HK-2 (cell line): ENCODE measurements around the gene DOK4.

ENCODE experiments used
- DNase-seq: peaks from one replicate; pipeline ENCODE4 v3.0.0-alpha.2; 2018; ENCODE audit not compliant: unreplicated experiment

Gene DOK4

DNA sequence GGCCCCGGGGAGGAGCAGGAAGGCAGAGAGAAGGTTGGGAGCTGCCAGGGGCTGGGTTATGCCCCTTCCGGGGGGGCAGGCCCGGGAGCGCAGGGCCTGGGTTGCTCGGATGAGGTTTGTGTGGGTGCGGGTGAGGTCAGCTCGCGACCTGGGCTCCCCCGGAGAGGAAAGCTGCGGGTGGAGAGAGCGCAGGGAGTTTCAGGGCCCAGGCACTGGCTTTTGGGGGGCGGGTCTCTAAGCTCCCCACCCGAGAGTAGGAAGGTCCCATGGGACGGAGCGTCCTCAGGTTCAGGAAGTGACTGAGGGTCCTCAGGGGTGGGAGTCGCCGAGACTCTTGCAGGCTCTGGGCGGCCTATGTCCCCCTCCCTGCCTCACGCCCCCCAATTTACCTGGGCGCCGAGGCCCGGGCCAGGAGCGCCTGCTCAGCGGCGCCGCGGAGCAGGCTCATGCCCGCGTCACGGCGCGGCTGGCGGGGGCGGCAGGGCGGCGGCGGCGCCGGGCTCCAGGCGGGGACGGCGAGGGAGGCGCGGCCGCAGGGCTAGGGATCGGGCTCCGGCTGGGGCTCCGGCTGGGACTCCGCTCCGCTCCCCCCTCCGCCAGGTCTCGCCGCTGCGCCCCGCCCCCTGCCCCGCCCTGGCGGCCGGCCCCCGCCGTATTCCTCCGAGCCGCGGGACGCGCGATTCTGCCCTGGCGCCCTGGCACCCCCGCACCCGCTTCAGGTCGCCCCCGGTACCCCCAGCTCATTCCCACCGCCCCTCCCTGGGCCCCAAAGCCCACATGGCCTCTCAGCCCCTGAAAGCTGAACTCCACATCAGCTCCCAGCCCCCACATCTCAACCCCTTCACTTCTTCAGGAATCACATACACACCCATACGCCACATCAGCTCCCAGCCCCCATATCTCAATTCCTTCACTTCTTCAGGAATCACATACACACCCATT, at the start of gene DOK4:
Gene DOK4 (minus strand): TSS at position 578 of the 942 bp plus-strand sequence. CDS start 6,986 bp downstream, outside the sequence.
- DNase-seq: peak; percentile 85

DNA sequence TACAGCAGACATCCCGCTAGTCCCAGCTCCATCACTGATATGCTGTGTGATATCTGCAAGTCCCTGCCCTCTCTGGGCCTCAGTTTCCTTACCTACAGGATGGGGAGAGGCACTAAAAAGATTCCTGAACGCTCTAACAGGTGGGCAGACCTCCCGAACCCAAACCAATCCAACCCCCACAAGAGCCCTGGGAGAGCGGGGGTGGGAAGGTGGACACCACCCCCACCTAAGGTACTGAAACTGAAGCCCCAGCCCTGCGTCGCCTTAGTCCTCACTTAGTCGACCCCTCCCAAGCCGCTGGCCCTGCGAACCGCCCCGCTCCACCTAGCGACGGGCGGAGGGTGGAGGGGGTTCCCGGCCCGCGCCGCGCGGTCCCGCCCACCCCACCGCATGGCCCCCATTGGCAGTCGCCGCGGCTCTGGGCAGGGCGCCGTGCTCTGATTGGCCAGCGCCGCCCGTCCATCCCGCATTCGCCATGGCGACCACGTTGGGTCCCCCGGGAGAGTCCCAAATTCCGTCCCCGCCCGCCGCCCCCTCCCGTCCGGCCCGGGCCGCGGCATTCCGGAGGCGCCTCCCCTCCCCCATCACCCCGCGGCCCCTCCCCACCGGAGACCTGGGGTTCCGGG, 49.5 kb upstream of the DOK4 start:
- peak; percentile 95 for DNase-seq

DNA sequence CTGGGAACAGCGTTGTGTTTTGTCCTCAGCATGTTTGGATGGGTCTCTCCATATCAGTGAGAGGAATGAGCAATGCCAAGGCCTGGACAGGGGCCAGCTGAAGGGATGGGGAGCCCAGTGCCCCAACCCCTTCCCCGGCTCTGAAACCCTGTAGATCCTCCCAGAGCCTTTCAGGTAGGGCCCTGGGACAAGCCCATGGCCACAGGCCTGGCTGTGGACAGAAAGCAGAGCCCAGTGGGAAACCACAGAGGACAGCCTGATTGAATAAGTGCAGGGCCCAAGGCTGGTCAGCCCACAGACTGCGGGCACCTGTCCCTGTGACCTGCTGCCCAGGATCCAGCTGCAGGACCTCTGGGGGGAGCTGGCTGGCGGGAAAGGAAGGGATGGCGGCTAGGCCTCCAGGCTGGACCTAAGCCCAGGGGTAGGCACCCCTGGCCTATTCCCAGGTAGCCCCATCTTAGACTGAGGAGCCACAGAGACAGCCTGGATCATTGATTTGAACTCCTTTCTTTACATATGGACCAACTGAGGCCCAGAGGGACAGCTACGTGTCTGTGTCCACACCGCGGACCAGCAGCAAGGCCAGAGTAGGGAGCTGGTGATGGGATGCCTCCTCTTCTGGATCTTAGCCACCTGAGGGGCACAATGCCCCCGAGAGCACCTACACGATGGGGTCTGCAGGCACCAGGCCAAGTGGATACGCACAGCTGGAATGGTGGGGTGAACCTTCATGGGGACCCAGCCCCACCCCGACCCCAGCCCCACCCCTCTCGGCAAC, 48.8 kb upstream of the DOK4 start:
- no peak for DNase-seq

DNA sequence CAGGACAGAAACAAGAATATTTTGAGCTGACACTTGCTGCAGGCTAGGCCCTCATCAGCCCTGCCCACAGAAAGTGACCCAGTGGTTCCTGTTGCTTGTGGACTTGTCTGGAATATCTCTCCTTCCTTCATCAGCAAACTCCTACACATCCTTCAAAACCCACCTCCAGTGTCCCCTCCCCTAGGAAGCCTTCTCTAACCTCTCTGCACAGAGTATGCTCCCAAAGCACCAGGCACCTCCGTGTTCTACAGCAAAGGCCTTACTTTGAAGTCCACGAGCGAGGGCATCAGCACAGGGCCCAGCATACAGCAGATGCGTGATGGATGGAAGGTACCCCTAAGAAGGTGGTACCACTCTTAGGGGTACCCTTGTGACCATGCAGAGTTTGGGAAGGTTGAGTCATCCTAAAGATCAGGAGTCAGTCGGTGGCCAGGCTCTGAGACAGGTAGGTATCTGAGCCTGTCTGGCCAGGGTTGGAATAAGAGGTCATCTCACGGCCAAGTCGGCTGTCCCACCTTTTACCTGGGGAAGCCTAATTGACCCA, 48.1 kb upstream of the DOK4 start:
- DNase-seq: no peak

DNA sequence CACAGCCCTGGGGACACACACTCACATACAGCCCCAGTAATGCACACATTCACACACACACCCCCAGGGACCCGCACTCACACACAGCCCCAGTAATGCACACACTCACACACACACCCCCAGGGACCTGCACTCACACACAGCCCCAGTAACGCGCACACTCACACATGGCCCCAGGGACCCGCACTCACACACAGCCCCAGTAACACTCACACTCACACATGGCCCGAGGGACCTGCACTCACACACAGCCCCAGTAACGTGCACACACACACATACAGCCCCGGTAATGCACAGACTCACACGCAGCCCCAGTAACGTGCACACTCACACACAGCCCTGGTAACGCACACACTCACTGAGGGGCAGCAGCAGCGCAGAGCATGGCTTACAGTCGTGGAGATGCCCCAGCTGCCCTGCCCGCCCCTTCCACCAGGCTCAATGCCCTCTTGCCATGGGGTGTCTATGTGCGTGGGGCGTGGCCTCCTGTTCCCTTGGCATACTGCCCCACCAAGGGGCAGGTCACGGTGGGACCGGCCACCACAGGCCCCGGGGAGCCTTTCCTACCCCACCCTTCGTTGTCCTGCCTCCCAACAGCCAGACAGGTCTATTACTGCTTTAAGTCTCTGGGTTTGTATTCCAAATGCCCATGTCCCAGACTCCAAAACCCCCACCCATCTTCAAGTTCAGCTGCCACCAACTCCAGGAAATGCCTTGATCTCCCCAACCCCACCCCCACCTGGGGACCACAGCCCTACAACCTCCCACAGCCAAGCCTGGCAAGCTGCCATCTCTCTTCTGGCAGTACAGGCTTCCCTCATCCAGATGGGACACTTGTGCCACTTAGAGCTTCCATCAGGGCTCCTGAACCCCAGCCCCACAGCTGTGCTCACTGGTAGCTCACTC, 47.4 kb upstream of the DOK4 start:
- DNase-seq: no peak

DNA sequence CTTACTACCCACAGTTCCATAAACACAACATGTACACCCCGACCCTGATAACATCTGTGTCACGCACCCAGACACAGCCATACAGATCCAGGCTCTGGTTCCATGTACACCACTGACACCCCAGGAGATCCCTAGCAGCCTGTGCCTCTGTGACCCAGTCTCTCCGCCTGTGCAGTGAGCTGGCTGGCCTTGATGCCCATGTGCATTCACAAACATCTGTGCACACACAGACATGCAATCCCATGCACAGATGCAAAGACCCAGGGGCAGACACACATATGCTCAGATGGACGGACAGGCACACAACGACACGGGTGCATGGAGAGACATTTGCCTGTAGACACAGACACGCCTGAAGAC, 46.0 kb upstream of the DOK4 start:
- DNase-seq: no peak

DNA sequence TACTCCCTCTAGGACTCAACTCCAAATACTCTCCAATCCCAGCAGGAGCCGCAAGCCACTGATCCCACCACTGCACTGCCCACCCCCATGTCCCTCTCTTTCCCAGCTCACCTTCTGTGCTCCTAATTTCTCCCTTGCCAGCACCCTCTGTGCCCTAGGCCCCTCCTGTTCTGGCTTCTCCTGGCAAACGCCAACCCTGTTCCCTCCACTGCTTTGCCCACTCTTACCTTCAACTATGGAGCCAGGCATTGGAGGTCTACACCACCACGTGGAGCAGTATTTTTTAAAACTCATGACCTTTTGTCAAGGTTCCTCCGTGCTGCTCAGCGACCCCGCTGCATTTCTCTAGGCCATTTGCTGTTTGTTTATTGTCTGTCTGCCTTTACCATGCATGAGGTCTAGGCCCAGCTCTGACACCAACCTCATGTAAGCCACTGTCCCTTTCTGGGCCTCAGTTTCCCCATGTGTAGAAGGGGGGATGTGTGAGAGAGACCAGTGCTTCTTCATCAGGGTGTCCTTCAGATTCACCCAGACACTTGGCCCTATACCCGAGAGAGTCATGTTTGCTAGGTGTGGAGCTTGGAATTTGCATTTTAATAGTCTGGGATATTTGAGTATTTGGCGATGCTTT, 45.5 kb upstream of the DOK4 start:
- no peak for DNase-seq

DNA sequence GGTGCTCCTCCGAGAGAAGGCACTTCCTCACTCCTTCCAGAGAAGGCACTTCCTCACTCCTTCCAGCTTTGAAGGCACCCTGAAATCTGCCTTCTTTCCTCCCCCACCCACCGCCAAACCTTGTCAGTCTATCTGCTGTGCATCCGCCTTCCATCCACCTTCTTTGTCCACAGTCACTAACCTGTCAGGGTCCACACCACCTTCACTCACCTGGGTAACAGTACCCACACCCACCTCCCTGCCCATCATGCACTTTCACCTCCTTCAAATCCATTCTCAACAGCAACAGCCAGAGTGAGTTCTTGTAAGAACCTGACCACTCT, 44.9 kb upstream of the DOK4 start:
- no peak for DNase-seq

DNA sequence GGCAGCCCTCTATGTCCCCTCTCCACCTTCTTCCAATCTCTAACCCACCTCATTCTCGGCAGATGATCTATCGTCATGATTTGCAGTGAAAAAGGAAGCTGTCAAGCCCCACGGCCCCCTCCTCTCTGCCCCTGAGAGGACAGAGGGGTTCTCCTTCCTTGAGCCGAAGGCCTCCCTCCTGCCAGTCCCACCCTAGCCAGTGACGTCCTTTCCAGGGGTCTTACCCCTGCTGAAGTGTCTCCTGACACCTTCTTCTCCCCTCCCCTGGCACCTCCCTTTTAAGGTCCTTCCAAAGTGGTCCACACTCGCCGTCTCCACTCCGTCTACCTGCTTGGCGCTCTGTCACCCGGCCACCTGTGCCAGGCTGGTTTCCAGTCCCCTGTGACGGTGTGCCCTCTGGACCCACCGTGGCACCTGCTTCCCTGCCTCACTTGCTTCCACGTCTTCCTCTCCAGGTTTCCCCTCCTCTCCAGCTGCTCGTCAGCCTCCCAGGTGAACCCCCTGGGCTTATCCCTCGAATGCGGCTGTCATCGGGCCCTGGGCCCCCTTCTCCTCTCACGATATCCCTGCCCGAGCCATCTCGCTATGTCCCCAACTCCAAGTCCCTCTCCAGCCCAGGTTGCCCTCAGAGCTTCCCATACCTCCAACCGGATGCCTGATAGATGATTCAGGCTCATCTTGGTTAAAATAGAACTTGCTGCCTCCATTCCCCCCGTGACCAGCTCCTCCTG, 44.4 kb upstream of the DOK4 start:
- DNase-seq: peak; percentile 40

DNA sequence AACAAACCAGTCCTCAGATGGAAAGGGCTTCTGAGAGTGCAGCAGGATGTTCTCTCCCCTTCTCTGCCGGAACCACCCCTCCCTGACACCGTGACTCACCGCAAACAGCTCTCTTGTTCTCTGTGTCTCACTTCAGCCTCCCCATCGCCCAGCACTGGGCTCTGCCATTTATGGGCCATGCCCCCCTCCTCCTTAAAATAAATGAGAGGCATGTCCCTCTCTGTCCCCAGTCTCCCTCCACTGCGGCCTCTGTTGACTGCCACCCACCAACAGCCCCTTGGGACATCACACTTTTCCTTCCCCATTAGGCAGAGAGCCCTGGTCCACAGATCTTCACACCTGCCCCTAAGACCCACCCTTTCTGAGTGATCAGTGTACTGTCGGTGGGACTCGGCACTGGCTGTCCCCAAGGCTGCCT, 43.8 kb upstream of the DOK4 start:
- peak; percentile 61 for DNase-seq

DNA sequence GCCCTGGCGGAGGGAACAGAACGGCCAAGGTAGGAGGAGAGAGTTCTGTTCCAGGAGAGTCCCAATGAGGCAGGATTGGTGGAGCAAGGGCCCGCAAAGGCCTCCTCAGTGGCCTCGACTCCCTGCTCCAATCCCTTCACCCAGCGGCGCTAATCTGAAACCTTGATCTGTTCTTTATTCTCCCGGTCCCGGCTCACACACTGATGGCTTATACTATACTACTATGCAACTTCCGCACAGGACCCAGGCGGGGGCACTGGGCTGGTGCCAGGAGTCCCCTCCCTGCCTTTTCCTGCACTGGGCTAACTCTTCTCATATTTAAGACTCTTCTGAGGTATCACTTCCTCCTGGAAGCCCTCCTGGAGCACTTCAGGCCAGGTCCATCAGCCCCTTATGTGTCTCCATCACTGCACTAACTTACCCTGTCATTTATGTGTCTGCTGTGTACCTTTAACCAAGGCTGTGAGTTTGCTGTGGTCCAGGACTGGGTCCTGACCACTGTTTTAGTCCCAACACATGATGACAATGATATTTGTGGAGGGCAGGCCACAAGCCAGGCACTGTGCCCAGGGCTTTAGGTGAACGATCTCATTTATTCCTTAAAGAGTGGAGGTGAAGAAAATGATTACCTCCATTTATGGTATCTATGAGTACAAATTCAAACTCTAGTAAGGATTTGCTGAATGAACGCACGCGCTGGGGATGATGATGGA, 43.3 kb upstream of the DOK4 start:
- DNase-seq: no peak

DNA sequence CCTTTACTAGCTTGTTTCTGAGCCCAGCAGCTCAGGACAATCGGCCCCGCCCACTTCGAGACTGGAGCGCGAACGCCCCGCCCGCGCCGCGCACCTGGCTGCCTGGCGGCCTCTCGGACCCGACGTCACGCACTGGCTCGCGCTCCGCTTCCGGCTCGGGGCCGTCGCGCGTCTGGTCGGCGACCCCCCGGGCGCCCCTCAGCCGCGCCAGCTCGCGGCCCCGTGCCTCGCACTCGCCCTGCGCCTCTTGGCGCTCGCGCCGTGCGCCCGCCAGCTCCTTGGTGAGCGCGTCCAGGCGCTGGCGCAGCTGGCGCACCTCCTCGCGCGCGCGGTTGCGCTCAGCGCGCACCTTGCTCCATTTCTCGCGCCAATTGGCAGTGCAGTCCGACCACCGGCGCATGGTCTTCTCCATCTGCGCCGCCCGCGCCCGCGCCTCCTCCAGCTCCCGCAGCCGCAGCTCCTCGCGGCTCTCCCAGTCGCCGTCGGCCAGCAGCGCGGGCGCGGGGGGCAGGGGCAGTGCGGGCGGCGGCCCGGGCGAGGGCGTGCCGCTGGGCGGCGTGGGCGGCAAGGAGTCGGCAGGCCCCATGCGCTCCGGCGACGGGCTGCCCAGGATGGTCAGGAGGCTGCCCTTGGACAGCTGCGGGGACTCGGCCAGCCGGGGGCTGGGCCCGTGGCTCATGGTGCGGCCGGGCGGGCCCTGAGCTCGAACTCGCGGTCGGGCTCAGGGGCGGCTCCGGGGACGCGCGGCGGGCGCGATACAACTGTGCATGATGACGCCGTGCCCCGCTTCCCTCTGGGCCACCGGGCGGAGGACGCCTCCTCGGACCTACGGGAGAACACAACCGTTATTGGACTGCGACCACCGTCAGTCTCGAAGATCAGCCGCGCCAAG, 42.5 kb upstream of the DOK4 start:
- DNase-seq: no peak

DNA sequence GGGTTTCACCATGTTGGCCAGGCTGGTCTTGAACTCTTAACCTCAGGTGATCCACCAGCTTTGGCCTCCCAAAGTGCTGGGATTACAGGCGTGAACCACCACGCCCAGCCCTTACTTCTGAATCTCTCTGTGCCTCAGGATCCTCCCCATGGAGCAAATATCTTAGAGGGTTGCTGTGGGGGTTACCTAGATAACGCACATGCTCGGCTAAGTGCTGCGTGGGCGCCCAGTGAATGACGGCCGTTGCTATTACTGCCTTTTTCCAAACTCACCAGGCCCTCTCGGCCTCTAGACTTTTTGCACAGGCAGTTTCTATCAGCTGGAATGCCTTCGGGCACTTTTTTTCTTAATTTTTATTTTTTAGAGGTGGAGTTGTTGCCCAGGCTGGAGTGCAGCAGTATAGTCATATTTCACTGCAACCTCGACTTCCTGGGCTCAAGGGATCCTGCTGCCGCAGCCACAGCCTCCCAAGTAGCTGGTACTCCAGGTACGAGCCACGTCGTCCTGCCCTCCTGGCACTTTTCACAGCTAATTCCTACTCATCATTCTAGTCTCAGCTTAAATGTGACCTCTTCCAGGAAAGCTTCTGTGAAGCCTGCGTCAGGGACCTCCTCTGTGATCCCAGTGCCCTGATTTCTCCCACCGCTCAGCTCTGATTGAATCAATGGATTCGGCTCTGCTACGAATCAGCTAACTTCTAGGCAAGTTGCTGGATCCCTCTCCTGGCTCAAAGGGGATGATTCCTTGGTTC, 41.5 kb upstream of the DOK4 start:
- DNase-seq: no peak

DNA sequence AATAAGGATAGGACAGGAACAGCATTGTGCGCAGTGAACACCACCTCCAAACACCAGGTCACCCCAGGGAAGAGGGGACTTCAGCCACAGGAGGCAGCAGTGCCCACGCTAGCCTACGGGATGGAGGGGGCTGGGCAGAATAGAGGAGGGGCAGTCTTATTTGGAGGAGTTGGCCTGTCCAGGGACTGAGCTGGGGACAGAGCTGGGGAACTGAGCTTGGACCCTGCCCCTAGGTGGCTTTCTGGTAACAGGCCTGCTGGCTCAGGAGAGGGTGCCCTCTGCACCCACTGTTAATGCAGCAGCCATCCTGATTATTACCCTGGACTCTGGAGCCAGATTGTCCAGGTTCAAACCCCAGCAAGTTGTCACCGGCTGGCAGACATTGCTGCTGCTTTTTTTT, 40.7 kb upstream of the DOK4 start:
- DNase-seq: no peak

DNA sequence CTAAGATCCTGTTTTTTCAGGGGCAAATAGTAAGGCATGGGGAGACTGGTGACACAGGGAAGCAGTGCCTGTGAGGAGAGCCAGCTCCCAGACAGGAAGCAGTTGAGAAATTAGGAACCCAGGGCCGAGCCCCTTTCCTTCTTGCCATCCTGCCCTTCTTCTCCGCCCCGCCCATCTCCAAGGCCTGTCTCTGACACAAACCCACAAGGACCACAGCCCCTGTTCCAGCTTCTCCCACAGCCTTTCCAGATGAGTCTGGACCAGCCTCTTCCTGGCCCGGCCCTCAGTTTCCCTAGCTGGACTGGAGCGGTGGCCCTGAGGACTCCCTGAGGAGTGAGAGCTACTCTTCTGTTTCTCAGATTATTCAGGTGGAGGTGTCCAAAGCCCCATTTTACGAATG, 40.2 kb upstream of the DOK4 start:
- no peak for DNase-seq

DNA sequence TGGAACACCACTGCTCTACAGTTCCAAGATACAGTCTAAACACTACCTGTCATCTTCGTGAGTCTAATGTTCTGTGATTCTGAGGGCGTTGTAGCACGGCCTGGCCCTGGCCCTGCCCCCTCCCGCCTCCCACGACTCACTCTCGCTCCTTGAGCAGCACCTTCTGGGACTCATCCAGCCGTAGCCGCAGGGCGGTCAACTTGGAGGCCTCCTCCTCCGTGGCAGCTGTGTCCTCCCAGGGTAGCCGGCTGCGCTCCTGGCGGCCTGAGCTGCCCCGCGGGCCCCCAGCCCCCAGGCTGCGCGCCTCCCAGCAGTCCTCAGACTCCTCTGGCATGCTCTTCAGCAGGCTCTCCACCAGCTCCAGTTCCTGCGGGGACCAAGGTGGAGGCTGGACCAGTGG, 39.5 kb upstream of the DOK4 start:
- DNase-seq: peak; percentile 76

DNA sequence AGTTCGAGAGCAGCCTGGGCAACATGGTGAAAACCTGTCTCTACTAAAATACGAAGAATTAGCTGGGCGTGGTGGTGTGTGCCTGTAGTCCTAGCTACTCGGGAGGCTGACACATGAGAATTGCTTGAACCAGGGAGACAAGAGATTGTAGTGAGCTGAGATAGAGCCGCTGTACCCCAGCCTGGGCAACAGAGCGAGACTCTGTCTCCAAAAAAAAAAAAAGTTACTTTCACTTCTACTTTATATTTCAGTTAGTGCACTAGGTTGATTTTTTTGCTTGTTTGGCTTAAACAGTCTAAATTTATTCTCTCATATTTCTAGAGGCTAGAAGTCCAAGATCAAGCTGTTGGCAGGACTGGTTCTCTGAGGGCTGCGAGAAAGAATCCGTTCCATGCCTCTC, 36.7 kb upstream of the DOK4 start:
- no peak for DNase-seq
